Smooth muscle cell (in vitro differentiated cells): Measurements from ENCODE around the gene POU5F1. TPM values are rescaled to one million over a fixed set of nuclear protein-coding genes. Genes with fewer than 3 reads are reported as not detected.
"Not testable (repeated sequence)": the region's sequence is repeated elsewhere in the genome, so short reads cannot be mapped to it uniquely, and the experiment has no call there.

ENCODE experiments used
- DNase-seq: peaks from one replicate; lab custom pipeline; 2025; ENCODE audit not compliant: unreplicated experiment; lab: John Stamatoyannopoulos, UW
- H2AFZ ChIP-seq: fragments of 200-600 bp; sonication (generic); 2 replicates; pipeline ENCODE4 v1.6.0; 2016; ENCODE audit warnings: antibody characterized with exemption, low read depth, mild to moderate bottlenecking
- H3F3A ChIP-seq: fragments of 200-600 bp; sonication (generic); 2 replicates; pipeline ENCODE4 v1.6.0; 2017; ENCODE audit warnings: antibody characterized with exemption, low read depth
- H3K27ac ChIP-seq: fragments of 200-600 bp; sonication (generic); 2 replicates; pipeline ENCODE4 v1.5.1; 2016; ENCODE audit warnings: low read depth, mild to moderate bottlenecking
- H3K27me3 ChIP-seq: fragments of 200-600 bp; sonication (generic); 2 replicates; pipeline ENCODE4 v1.6.1; 2016; ENCODE audit warnings: low read depth, mild to moderate bottlenecking
- H3K36me3 ChIP-seq: fragments of 200-600 bp; sonication (generic); 2 replicates; pipeline ENCODE4 v1.5.1; 2016; ENCODE audit warnings: low read depth
- H3K4me1 ChIP-seq: fragments of 200-600 bp; sonication (generic); 2 replicates; pipeline ENCODE4 v1.5.1; 2016; ENCODE audit warnings: low read depth
- H3K4me2 ChIP-seq: fragments of 200-600 bp; sonication (generic); 2 replicates; pipeline ENCODE4 v1.6.0; 2016; ENCODE audit warnings: mild to moderate bottlenecking
- H3K4me3 ChIP-seq: fragments of 200-600 bp; sonication (generic); 2 replicates; pipeline ENCODE4 v1.5.1; 2016; ENCODE audit warnings: mild to moderate bottlenecking
- H3K79me2 ChIP-seq: fragments of 200-600 bp; sonication (generic); 2 replicates; pipeline ENCODE4 v1.6.0; 2016; ENCODE audit warnings: low read depth, mild to moderate bottlenecking
- H3K9ac ChIP-seq: fragments of 200-600 bp; sonication (generic); 2 replicates; pipeline ENCODE4 v1.6.0; 2016; ENCODE audit warnings: low read depth
- H3K9me3 ChIP-seq: fragments of 200-600 bp; sonication (generic); replicated peaks from 2 replicates; pipeline ENCODE4 v1.5.1; 2016; ENCODE audit warnings: low read depth
- H4K20me1 ChIP-seq: fragments of 200-600 bp; sonication (generic); 2 replicates; pipeline ENCODE4 v1.6.0; 2016; ENCODE audit warnings: low read depth
- WGBS: methylation state at CpG from one replicate; pipeline ENCODE4 v1.1.7; 2016; ENCODE audit warnings: low lambda C conversion rate; 5-methylcytosine and 5-hydroxymethylcytosine counted together
- polyA plus RNA-seq: library from polyadenylated mRNA; unstranded; fragments of >200 nt; fragmentation: Nextera tagmentation; extraction: Ambion mirVana; gene quantifications from 2 replicates; pipeline ENCODE4 v1.2.1, GENCODE V29; 2016
- total RNA-seq: library from RNA; depleted of rRNA; stranded (reverse); fragments of >200 nt; gene quantifications from 2 replicates; pipeline ENCODE4 v1.2.3, GENCODE V29; 2014
- TF ChIP-seq, protein P1 (sequence below): fragments of 200-600 bp; sonication (generic); IDR thresholded peaks from 2 replicates; pipeline ENCODE4 v1.5.1; 2017; ENCODE audit warnings: borderline replicate concordance, mild to moderate bottlenecking, antibody characterized with exemption; ENCODE audit not compliant: insufficient read depth, poor library complexity, severe bottlenecking

Gene POU5F1
- total and polyA plus RNA-seq, 2 experiments from 2014 or later: not detected

GRCh38 chr6:31202259-31203166, 32.0 kb upstream of the POU5F1 start:
- TF ChIP-seq, protein P1, sequence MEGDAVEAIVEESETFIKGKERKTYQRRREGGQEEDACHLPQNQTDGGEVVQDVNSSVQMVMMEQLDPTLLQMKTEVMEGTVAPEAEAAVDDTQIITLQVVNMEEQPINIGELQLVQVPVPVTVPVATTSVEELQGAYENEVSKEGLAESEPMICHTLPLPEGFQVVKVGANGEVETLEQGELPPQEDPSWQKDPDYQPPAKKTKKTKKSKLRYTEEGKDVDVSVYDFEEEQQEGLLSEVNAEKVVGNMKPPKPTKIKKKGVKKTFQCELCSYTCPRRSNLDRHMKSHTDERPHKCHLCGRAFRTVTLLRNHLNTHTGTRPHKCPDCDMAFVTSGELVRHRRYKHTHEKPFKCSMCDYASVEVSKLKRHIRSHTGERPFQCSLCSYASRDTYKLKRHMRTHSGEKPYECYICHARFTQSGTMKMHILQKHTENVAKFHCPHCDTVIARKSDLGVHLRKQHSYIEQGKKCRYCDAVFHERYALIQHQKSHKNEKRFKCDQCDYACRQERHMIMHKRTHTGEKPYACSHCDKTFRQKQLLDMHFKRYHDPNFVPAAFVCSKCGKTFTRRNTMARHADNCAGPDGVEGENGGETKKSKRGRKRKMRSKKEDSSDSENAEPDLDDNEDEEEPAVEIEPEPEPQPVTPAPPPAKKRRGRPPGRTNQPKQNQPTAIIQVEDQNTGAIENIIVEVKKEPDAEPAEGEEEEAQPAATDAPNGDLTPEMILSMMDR: no peak
- Histone ChIP-seq H3K79me2 (no peaks in the 10 kb centered on the region), H3K4me1 (peaks cover 12% of the 10 kb centered on the region), H3F3A (peaks cover 9% of the 10 kb centered on the region), H3K4me2 (peak overlapping the region; percentile 81), H3K27ac (peak overlapping the region; percentile 88), H3K36me3 (no peaks in the 10 kb centered on the region), H3K4me3 (no peak overlapping the region), H2AFZ (no peak overlapping the region), H3K9me3 (no peaks in the 10 kb centered on the region), H3K9ac (no peak overlapping the region), H3K27me3 (no peaks in the 10 kb centered on the region), H4K20me1 (no peaks in the 10 kb centered on the region)
- WGBS: 60% methylated on average over 11 of the region's 11 CpGs
- no peak for DNase-seq

DNA sequence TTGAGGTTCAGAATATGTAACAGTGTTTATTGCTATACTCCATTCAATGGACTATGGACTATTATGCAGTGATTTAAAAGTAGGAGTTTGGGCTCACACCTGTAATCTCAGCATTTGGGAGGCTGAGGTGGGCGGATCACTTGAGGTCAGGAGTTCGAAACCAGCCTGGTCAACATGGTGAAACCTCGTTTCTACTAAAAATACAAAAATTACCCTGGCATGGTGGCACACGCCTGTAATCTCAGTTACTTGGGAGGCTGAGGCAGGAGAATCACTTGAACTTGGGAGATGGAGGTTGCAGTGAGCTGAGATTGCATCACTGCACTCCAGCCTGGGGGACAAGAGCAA, 28.6 kb upstream of the POU5F1 start:
- H3K4me3 ChIP-seq, H3K79me2 ChIP-seq, H4K20me1 ChIP-seq, H3K9ac ChIP-seq, H3F3A ChIP-seq, H3K27me3 ChIP-seq, H2AFZ ChIP-seq, DNase-seq, H3K9me3 ChIP-seq, H3K27ac ChIP-seq, H3K36me3 ChIP-seq, H3K4me2 ChIP-seq: not testable (repeated sequence)
- WGBS: 95% methylated on average over 4 of the region's 4 CpGs
- H3K4me1 ChIP-seq: peaks cover 12% of the 10 kb centered on the region

DNA sequence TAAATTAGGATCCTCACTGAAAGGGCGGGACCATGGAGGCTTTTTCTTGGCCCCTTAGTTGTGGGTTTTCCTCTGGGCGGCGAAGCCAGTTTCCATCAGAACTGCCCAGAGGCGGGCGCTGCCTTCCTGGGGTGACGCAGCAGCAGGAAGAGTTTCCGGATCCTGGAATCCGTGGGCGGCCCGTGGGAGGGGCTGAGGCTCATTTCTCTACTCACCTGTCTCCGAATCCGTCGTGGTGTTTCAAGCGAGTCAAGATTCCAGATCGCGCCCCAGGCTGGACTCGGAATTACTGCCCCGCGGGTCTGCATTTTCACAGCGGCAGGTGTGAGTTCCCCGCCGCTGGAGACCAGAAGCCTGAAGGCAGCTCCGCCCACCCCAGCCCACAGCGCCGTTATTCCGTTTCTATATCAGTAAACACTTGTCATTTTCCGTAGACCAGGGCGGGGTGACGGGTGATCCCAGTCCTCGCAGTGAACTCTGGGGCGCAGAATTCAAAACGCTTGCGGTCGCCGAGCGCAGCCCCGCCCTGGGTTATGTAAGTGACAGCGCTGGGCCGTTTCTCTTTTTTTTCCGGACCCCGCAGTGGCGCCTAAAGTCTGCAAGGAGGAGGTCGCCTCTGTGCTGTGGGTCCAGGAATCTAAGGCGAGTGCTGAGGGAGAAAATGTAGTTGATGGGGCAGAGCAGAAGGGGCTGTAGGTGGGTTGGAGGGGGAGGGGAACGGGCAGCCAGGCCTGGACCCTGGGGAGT, 27.2 kb upstream of the POU5F1 start:
- H3K36me3 ChIP-seq: no peaks in the 10 kb centered on the region
- H2AFZ ChIP-seq: peak overlapping the region; percentile 93
- H3F3A ChIP-seq: no peaks in the 10 kb centered on the region
- H3K4me2 ChIP-seq: peak overlapping the region; percentile 94
- peak overlapping the region; percentile 74 for H3K4me3 ChIP-seq
- H4K20me1 ChIP-seq: no peaks in the 10 kb centered on the region
- peaks cover 1% of the 10 kb centered on the region for H3K4me1 ChIP-seq
- DNase-seq: peak; percentile 63
- 2% methylated on average over 44 of the region's 45 CpGs for WGBS
- TF ChIP-seq, protein P1: no peak
- peak overlapping the region; percentile 77 for H3K27ac ChIP-seq
- peak overlapping the region; percentile 82 for H3K9ac ChIP-seq
- no peaks in the 10 kb centered on the region for H3K27me3 ChIP-seq
- H3K9me3 ChIP-seq: no peaks in the 10 kb centered on the region
- H3K79me2 ChIP-seq: no peaks in the 10 kb centered on the region

DNA sequence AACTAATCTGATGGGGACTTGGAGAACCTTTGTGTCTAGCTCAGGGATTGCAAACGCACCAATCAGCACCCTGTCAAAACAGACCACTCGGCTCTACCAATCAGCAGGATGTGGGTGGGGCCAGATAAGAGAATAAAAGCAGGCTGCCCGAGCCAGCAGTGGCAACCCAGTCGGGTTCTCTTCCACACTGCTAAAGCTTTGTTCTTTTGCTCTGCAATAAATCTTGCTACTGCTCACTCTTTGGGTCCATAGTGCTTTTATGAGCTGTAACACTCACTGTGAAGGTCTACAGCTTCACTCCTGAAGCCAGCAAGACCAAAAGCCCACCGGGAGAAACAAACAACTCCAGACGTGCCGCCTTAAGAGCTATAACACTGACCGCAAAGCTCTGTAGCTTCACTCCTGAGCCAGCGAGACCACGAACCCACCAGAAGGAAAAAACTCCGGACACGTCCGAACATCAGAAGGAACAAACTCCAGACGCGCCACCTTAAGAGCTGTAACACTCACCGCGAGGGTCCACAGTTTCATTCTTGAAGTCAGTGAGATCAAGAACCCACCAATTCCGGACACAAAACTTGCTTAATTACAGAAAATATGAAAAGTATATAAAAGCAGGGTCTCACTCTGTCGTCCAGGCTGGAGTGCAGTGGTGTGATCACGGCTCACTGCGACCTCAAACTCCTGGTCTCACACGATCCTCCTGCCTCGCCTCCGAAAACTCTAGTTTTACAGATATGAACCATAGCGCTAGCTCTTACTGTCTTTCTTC, 26.0 kb upstream of the POU5F1 start:
- not testable (repeated sequence) for H2AFZ ChIP-seq, H3K9me3 ChIP-seq, H3F3A ChIP-seq, H3K4me1 ChIP-seq, H3K27me3 ChIP-seq, H3K27ac ChIP-seq, H3K9ac ChIP-seq, H3K79me2 ChIP-seq, H4K20me1 ChIP-seq, DNase-seq, H3K36me3 ChIP-seq
- Histone ChIP-seq H3K4me3 (peak overlapping the region; percentile 74), H3K4me2 (peak overlapping the region; percentile 94)
- WGBS: 80% methylated on average over 25 of the region's 25 CpGs

DNA sequence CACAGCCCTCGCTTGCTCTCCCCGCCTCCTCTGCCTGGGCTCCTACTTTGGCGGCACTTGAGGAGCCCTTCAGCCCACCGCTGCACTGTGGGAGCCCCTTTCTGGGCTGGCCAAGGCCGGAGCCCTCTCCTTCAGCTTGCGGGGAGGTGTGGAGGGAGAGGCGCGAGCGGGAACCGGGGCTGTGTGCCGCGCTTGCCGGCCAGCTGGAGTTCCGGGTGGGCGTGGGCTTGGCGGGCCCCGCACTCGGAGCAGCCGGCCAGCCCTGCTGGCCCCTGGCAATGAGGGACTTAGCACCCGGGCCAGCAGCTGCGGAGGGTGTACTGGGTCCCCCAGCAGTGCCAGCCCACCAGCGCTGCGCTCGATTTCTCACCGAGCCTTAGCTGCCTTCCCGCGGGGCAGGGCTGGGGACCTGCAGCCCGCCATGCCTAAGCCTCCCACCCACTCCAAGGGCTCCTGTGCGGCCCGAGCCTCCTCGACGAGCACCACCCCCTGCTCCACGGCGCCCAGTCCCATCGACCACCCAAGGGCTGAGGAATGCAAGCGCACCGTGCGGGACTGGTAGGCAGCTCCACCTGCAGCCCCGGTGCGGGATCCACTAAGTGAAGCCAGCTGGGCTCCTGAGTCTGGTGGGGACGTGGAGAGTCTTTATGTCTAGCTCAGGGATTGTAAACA, 25.0 kb upstream of the POU5F1 start:
- not testable (repeated sequence) for DNase-seq, H3K27ac ChIP-seq, H3K27me3 ChIP-seq, H2AFZ ChIP-seq, H3K4me2 ChIP-seq, H3K36me3 ChIP-seq, H3F3A ChIP-seq, H3K79me2 ChIP-seq, H3K4me1 ChIP-seq, H3K9ac ChIP-seq, H3K4me3 ChIP-seq, H4K20me1 ChIP-seq, H3K9me3 ChIP-seq
- 91% methylated on average over 35 of the region's 41 CpGs for WGBS
